GM21786 (cell line): ENCODE measurements around the gene CLTCL1.

ENCODE experiments used
- ATAC-seq: cut with Tn5 transposase; IDR thresholded peaks from one replicate; pipeline ENCODE4 v1.9.1; 2021; ENCODE audit not compliant: unreplicated experiment

The CLTCL1 gene

DNA sequence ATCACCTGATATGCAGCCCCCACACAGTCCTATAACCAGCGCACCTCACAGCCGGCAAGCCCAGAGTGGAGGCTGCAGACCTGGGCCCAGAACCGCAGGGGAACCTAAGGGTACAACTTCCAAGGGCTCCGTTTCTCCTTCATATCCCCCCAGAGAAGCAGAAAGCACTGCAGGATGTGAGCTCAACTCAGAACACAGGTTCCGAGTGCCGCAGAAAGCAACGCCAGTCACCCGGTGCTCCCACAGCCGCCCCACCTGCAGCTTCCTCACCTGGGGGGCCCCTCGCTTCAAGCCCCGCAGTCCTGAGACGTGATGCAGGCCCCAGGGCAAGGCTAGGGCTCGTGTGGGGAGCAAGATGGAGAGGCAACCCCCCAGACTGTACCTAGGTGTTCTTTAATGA, 158.0 kb downstream of the CLTCL1 start:
- no peak for ATAC-seq

- no peak for ATAC-seq
These were observed 158.7 kb downstream of the CLTCL1 start for GRCh38 chr22:19132693-19133400.

- no peak for ATAC-seq
These were observed 159.4 kb downstream of the CLTCL1 start for GRCh38 chr22:19132153-19132552.

GRCh38 chr22:19131685-19132015, 159.9 kb downstream of the CLTCL1 start:
- ATAC-seq: no peak

DNA sequence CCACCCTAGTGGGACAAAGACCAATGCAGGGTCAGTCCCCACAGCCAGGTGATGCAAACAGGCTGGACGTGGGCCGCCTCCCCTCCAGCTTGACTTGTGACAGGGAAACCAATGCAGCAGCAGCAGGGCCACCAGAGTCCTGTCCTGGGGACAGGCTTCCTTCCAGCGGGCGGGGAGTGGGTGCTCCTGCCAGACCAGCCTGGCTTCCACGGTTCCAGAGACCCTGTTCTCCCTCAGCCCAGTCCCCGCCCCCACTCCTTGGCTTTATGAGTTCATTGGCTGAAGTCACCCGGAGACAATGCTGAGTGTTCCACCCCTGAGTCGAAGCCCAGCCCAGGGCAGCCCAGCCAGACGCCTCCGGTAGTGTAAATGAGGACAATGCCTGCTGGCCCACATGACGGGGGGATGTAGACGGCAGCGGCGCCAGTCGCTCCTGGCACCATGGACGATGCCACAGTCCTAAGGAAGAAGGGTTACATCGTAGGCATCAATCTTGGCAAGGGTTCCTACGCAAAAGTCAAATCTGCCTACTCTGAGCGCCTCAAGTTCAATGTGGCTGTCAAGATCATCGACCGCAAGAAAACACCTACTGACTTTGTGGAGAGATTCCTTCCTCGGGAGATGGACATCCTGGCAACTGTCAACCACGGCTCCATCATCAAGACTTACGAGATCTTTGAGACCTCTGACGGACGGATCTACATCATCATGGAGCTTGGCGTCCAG, 160.4 kb downstream of the CLTCL1 start, which contains the start of gene TSSK2:
TSS of gene TSSK2 (plus strand) at position 350 of the 726 bp plus-strand sequence. CDS start at position 442, 92 bp downstream.
- ATAC-seq: no peak

DNA sequence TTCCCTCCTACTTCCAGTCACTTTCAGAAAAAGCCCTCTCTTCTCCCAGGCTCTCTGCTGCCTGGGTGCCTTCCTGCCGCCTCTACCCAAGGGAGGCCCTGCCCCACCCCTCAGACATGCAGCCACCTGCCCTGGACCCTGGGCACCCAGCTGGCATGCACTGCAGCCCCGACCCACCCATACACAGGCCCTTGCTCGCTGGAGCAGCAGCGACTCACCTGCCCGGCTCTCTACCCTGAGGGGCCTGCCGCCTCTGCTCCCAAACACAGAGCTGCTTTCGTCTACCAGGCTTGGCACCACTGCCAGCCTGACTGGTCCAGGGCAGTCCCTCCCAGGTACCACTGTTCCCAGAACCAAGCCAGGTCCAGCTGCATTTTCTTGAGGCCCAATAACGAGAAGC, 161.6 kb downstream of the CLTCL1 start:
- ATAC-seq: no peak
